ENCODE data around the gene MYADM. TPM values are rescaled to one million over a fixed set of nuclear protein-coding genes. Genes with fewer than 3 reads are reported as not detected.

Gene MYADM
- total RNA-seq, 2 experiments from 2014 or later: 107 to 122 TPM

GRCh38 chr19:53898636-53899341, 31.1 kb downstream of the MYADM start:
- H3K4me3 Mint-ChIP-seq: no peak overlapping the region
- H3K4me1 Mint-ChIP-seq: peaks cover 7% of the 10 kb centered on the region
- DNase-seq: no peak
- no peaks in the 10 kb centered on the region for H3K9me3 Mint-ChIP-seq
- H3K36me3 Mint-ChIP-seq (ENCODE audit: low read depth): no peaks in the 10 kb centered on the region
- H3K27me3 Mint-ChIP-seq: peaks cover 6% of the 10 kb centered on the region
- H3K27ac Mint-ChIP-seq: no peak overlapping the region
- CTCF ChIA-PET: no interaction called here
- POLR2A ChIA-PET: no interaction called here

- peaks cover 16% of the 10 kb centered on the region for H3K27me3 Mint-ChIP-seq
- ChIA-PET CTCF (no interaction called here), POLR2A (no interaction called here)
- no peak overlapping the region for H3K4me3 Mint-ChIP-seq
- no peaks in the 10 kb centered on the region for H3K36me3 Mint-ChIP-seq (ENCODE audit: low read depth)
- H3K27ac Mint-ChIP-seq: no peak overlapping the region
- H3K9me3 Mint-ChIP-seq: no peaks in the 10 kb centered on the region
- peaks cover 10% of the 10 kb centered on the region for H3K4me1 Mint-ChIP-seq
- no peak for DNase-seq
Observed at GRCh38 chr19:53900191-53900860, 32.6 kb downstream of the MYADM start.

GRCh38 chr19:53903055-53903680, 35.5 kb downstream of the MYADM start:
- no peaks in the 10 kb centered on the region for H3K36me3 Mint-ChIP-seq (ENCODE audit: low read depth)
- CTCF ChIA-PET: no interaction called here
- peaks cover 36% of the 10 kb centered on the region for H3K27me3 Mint-ChIP-seq
- H3K27ac Mint-ChIP-seq: no peak overlapping the region
- H3K9me3 Mint-ChIP-seq: no peaks in the 10 kb centered on the region
- POLR2A ChIA-PET: no interaction called here
- peak; percentile 72 for DNase-seq
- peaks cover 19% of the 10 kb centered on the region for H3K4me1 Mint-ChIP-seq
- H3K4me3 Mint-ChIP-seq: no peak overlapping the region

GRCh38 chr19:53904909-53905308, 37.2 kb downstream of the MYADM start:
- no peak for DNase-seq
- peaks cover 48% of the 10 kb centered on the region for H3K27me3 Mint-ChIP-seq
- H3K4me1 Mint-ChIP-seq: peaks cover 16% of the 10 kb centered on the region
- no peaks in the 10 kb centered on the region for H3K36me3 Mint-ChIP-seq (ENCODE audit: low read depth)
- no peak overlapping the region for H3K4me3 Mint-ChIP-seq
- POLR2A ChIA-PET: no interaction called here
- H3K9me3 Mint-ChIP-seq: no peaks in the 10 kb centered on the region
- no peak overlapping the region for H3K27ac Mint-ChIP-seq
- CTCF ChIA-PET: interaction anchor here (0.6 kb wide), 1 partner anchor 1906 kb away, joined by 3 read pairs; no protein-coding TSS in a partner anchor

- H3K4me3 Mint-ChIP-seq: no peak overlapping the region
- ChIA-PET POLR2A (no interaction called here), CTCF (no interaction called here)
- H3K4me1 Mint-ChIP-seq: peaks cover 16% of the 10 kb centered on the region
- H3K27ac Mint-ChIP-seq: no peak overlapping the region
- H3K36me3 Mint-ChIP-seq (ENCODE audit: low read depth): no peaks in the 10 kb centered on the region
- peaks cover 56% of the 10 kb centered on the region for H3K27me3 Mint-ChIP-seq
- H3K9me3 Mint-ChIP-seq: no peaks in the 10 kb centered on the region
- no peak for DNase-seq
Observed at GRCh38 chr19:53905787-53906186, 38.1 kb downstream of the MYADM start.

GRCh38 chr19:53906211-53907192, 38.8 kb downstream of the MYADM start:
- Mint-ChIP-seq H3K27ac (no peak overlapping the region), H3K9me3 (no peaks in the 10 kb centered on the region), H3K36me3 (ENCODE audit: low read depth) (no peaks in the 10 kb centered on the region), H3K4me1 (peaks cover 16% of the 10 kb centered on the region), H3K4me3 (no peak overlapping the region), H3K27me3 (peaks cover 60% of the 10 kb centered on the region)
- DNase-seq: peak; percentile 62
- ChIA-PET CTCF (interaction anchor here (0.6 kb wide), 2 partner anchors 140 to 510 kb away, joined by 3 to 6 read pairs; no protein-coding TSS in a partner anchor), POLR2A (no interaction called here)

GRCh38 chr19:53907193-53907581, 39.5 kb downstream of the MYADM start:
- Mint-ChIP-seq H3K36me3 (ENCODE audit: low read depth) (no peaks in the 10 kb centered on the region), H3K27me3 (peaks cover 65% of the 10 kb centered on the region), H3K27ac (no peak overlapping the region), H3K4me1 (peaks cover 16% of the 10 kb centered on the region), H3K4me3 (no peak overlapping the region), H3K9me3 (no peaks in the 10 kb centered on the region)
- CTCF ChIA-PET: interaction anchor here (0.6 kb wide), 2 partner anchors 139 to 509 kb away, joined by 3 to 6 read pairs; no protein-coding TSS in a partner anchor
- DNase-seq: no peak
- POLR2A ChIA-PET: no interaction called here

GRCh38 chr19:53907690-53908089, 40.0 kb downstream of the MYADM start:
- CTCF ChIA-PET: no interaction called here
- POLR2A ChIA-PET: no interaction called here

GRCh38 chr19:53908106-53908934, 40.6 kb downstream of the MYADM start:
- DNase-seq: peak; percentile 44
- Mint-ChIP-seq H3K27me3 (peaks cover 65% of the 10 kb centered on the region), H3K4me3 (peak overlapping the region; percentile 2), H3K27ac (no peak overlapping the region), H3K9me3 (no peaks in the 10 kb centered on the region), H3K36me3 (ENCODE audit: low read depth) (no peaks in the 10 kb centered on the region), H3K4me1 (peaks cover 16% of the 10 kb centered on the region)
- POLR2A ChIA-PET: no interaction called here
- CTCF ChIA-PET: no interaction called here

More at GRCh38 chr19:53907690-53908089, 40.0 kb downstream of the MYADM start:
- DNase-seq: no peak
- Mint-ChIP-seq H3K9me3 (no peaks in the 10 kb centered on the region), H3K27ac (no peak overlapping the region), H3K4me1 (peaks cover 16% of the 10 kb centered on the region), H3K27me3 (peaks cover 65% of the 10 kb centered on the region), H3K36me3 (ENCODE audit: low read depth) (no peaks in the 10 kb centered on the region), H3K4me3 (no peak overlapping the region)

GRCh38 chr19:53908935-53909415, 41.3 kb downstream of the MYADM start, which contains the start of gene CACNG7:
TSS of gene CACNG7 (plus strand) at chr19:53909278. CDS start at chr19:53912832, 3,554 bp downstream.
- no peaks in the 10 kb centered on the region for H3K36me3 Mint-ChIP-seq (ENCODE audit: low read depth)
- H3K27me3 Mint-ChIP-seq: peaks cover 65% of the 10 kb centered on the region
- peaks cover 16% of the 10 kb centered on the region for H3K4me1 Mint-ChIP-seq
- no peak for DNase-seq
- peak within 1 kb of the TSS; percentile 2 for H3K4me3 Mint-ChIP-seq
- ChIA-PET POLR2A (no interaction called here), CTCF (no interaction called here)
- H3K27ac Mint-ChIP-seq: no peak within 1 kb of the TSS
- H3K9me3 Mint-ChIP-seq: no peaks in the 10 kb centered on the region

GRCh38 chr19:53909471-53910169, 41.9 kb downstream of the MYADM start:
- H3K36me3 Mint-ChIP-seq (ENCODE audit: low read depth): no peaks in the 10 kb centered on the region
- ChIA-PET CTCF (no interaction called here), POLR2A (no interaction called here)
- H3K4me1 Mint-ChIP-seq: peaks cover 16% of the 10 kb centered on the region
- peaks cover 60% of the 10 kb centered on the region for H3K27me3 Mint-ChIP-seq
- no peak overlapping the region for H3K27ac Mint-ChIP-seq
- no peak for DNase-seq
- no peaks in the 10 kb centered on the region for H3K9me3 Mint-ChIP-seq
- H3K4me3 Mint-ChIP-seq: no peak overlapping the region

Measured in activated CD4-positive, alpha-beta T cell treated with anti-CD3 and anti-CD28 coated beads, Interleukin-2, amount 10 ng/mL, durations not matched to agents 7 days and 5 days (primary cell).